Neural progenitor cell (in vitro differentiated cells): Measurements from ENCODE around the gene TNFSF8.

Experiments
- CTCF ChIP-seq: fragments of 200-600 bp; sonication (generic); IDR thresholded peaks from 2 replicates; pipeline ENCODE4 v1.5.1; 2017; ENCODE audit warnings: antibody characterized with exemption, mild to moderate bottlenecking
- EZH2 ChIP-seq: fragments of 200-600 bp; sonication (generic); IDR thresholded peaks from 2 replicates; pipeline ENCODE4 v1.6.1; 2017; ENCODE audit warnings: antibody characterized with exemption, mild to moderate bottlenecking, moderate library complexity

GRCh38 chr9:114924327-114924726 is 6.1 kb downstream of the TNFSF8 start:
- TF ChIP-seq CTCF = no peak
- TF ChIP-seq EZH2 = no peak
